ENCODE results near the gene FHOD3. TPM values are rescaled to one million over a fixed set of nuclear protein-coding genes. Genes with fewer than 3 reads are reported as not detected.

Gene FHOD3
- total RNA-seq, 2 donors from 2014 or later = 66.0 to 114 TPM

- Histone ChIP-seq H3K36me3 (no peaks in the 10 kb centered on the region), H3K9me3 (no peaks in the 10 kb centered on the region), H3K27me3 (no peaks in the 10 kb centered on the region), H3K27ac (no peak overlapping the region), H3K4me1 (peaks cover 0 to 18% of the 10 kb centered on the region in 2 donors), H3K4me3 (no peak overlapping the region)
- no peak for TF ChIP-seq CTCF (IDR thresholded peaks at IDR 0.05)
- DNase-seq (ENCODE audit: low spot score) = no peak
Observed at GRCh38 chr18:36509646-36510197, 212.2 kb downstream of the FHOD3 start.

GRCh38 chr18:36511791-36512352 lies 214.4 kb downstream of the FHOD3 start:
- TF ChIP-seq CTCF (IDR thresholded peaks at IDR 0.05) = no peak
- no peak overlapping the region for H3K4me3 ChIP-seq
- H3K36me3 ChIP-seq = no peaks in the 10 kb centered on the region
- DNase-seq (ENCODE audit: low spot score) = no peak
- H3K27me3 ChIP-seq = no peaks in the 10 kb centered on the region
- H3K27ac ChIP-seq = no peak overlapping the region
- H3K9me3 ChIP-seq = no peaks in the 10 kb centered on the region
- peaks cover 0 to 18% of the 10 kb centered on the region in 2 donors for H3K4me1 ChIP-seq

GRCh38 chr18:36513556-36513955 lies 216.0 kb downstream of the FHOD3 start:
- Histone ChIP-seq H3K9me3 (no peaks in the 10 kb centered on the region), H3K36me3 (no peaks in the 10 kb centered on the region), H3K27ac (peak overlapping the region in 1 of 2 donors; percentile 13), H3K4me3 (no peak overlapping the region), H3K27me3 (no peaks in the 10 kb centered on the region), H3K4me1 (peaks cover 0 to 18% of the 10 kb centered on the region in 2 donors)
- TF ChIP-seq CTCF (IDR thresholded peaks at IDR 0.05) = no peak
- DNase-seq (ENCODE audit: low spot score) = no peak

- H3K4me3 ChIP-seq = no peak overlapping the region
- H3K9me3 ChIP-seq = no peaks in the 10 kb centered on the region
- H3K27ac ChIP-seq = no peak overlapping the region
- H3K27me3 ChIP-seq = no peaks in the 10 kb centered on the region
- peaks cover 0 to 29% of the 10 kb centered on the region in 2 donors for H3K4me1 ChIP-seq
- TF ChIP-seq CTCF (IDR thresholded peaks at IDR 0.05) = no peak
- H3K36me3 ChIP-seq = no peaks in the 10 kb centered on the region
- DNase-seq (ENCODE audit: low spot score) = no peak
Observed at GRCh38 chr18:36514778-36515177, 217.3 kb downstream of the FHOD3 start.

GRCh38 chr18:36516258-36516657 lies 218.7 kb downstream of the FHOD3 start:
- Histone ChIP-seq H3K9me3 (no peaks in the 10 kb centered on the region), H3K27ac (no peak overlapping the region), H3K27me3 (no peaks in the 10 kb centered on the region), H3K4me1 (peaks cover 0 to 22% of the 10 kb centered on the region in 2 donors), H3K36me3 (no peaks in the 10 kb centered on the region), H3K4me3 (no peak overlapping the region)
- DNase-seq (ENCODE audit: low spot score) = no peak
- no peak for TF ChIP-seq CTCF (IDR thresholded peaks at IDR 0.05)

- no peak overlapping the region for H3K27ac ChIP-seq
- H3K4me1 ChIP-seq = peaks cover 0 to 18% of the 10 kb centered on the region in 2 donors
Observed at GRCh38 chr18:36516726-36517125, 219.2 kb downstream of the FHOD3 start.

More at GRCh38 chr18:36516726-36517125, 219.2 kb downstream of the FHOD3 start:
- TF ChIP-seq CTCF (IDR thresholded peaks at IDR 0.05) = no peak
- H3K4me3 ChIP-seq = no peak overlapping the region
- H3K36me3 ChIP-seq = no peaks in the 10 kb centered on the region
- no peaks in the 10 kb centered on the region for H3K27me3 ChIP-seq
- H3K9me3 ChIP-seq = no peaks in the 10 kb centered on the region
- no peak for DNase-seq (ENCODE audit: low spot score)

All from right atrium auricular region (tissue), 2 donors.